Activated T-helper 2 cell treated with anti-CD3 and anti-CD28 coated beads, Interferon-gamma antibody, Interleukin-2, Interleukin-4, amounts not matched to agents 10 μg/mL and 5 μg/mL and 100 μg/mL, durations not matched to agents 14 hours and 24 hours and 36 hours (primary cell): Measurements from ENCODE around the gene DTNB. TPM values are rescaled to one million over a fixed set of nuclear protein-coding genes. Genes with fewer than 3 reads are reported as not detected.

ENCODE experiments used
- DNase-seq: peaks from one replicate; pipeline ENCODE4 v3.0.0; 2021; ENCODE audit warnings: low spot score
- H3K27ac Mint-ChIP-seq: one replicate; pipeline ENCODE4 v1.8.0; 2021; ENCODE audit warnings: mixed read lengths
- H3K27me3 Mint-ChIP-seq: one replicate; pipeline ENCODE4 v1.8.0; 2021; ENCODE audit warnings: low read depth, mixed read lengths
- H3K36me3 Mint-ChIP-seq: one replicate; pipeline ENCODE4 v1.8.0; 2021; ENCODE audit warnings: low read depth, mixed read lengths
- H3K4me1 Mint-ChIP-seq: one replicate; pipeline ENCODE4 v1.8.0; 2021; ENCODE audit warnings: low read depth, mixed read lengths
- H3K4me3 Mint-ChIP-seq: one replicate; pipeline ENCODE4 v1.8.0; 2021; ENCODE audit warnings: low read depth, mild to moderate bottlenecking, moderate library complexity, mixed read lengths
- H3K9me3 Mint-ChIP-seq: one replicate; pipeline ENCODE4 v1.8.0; 2021; ENCODE audit warnings: mixed read lengths
- intact Hi-C: fragments of 100-400 bp; cut with micrococcal nuclease; formaldehyde crosslinking; loops from one replicate; pipeline ENCODE4 v1.15.1; 2023
- total RNA-seq: library from RNA; stranded (reverse); gene quantifications from 2 replicates; pipeline ENCODE4 v1.2.3, GENCODE V29; 2022

Gene DTNB
- total RNA-seq, 1 donor from 2014 or later: 33.9 TPM

DNA sequence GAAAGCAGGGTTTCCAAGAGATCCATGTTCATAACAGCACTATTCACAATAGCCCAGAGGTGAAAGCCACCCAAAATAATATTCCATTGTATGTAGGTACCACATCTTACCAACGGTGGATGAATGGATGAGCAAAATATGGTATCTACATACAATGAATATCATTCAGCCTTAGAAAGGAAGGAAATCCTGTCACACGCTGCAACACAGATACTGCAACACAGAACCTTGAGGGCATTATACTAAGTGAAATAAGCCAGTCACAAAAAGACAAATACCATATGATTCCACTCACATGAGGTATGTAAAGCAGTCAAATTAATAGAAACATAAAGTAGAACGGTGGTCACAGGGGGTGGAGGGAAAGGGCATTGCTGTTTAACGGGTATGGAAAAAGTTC lies 155.7 kb downstream of the DTNB start:
- Mint-ChIP-seq H3K4me1 (peaks cover 32% of the 10 kb centered on the region), H3K27ac (no peak overlapping the region)
- no peak for DNase-seq

DNA sequence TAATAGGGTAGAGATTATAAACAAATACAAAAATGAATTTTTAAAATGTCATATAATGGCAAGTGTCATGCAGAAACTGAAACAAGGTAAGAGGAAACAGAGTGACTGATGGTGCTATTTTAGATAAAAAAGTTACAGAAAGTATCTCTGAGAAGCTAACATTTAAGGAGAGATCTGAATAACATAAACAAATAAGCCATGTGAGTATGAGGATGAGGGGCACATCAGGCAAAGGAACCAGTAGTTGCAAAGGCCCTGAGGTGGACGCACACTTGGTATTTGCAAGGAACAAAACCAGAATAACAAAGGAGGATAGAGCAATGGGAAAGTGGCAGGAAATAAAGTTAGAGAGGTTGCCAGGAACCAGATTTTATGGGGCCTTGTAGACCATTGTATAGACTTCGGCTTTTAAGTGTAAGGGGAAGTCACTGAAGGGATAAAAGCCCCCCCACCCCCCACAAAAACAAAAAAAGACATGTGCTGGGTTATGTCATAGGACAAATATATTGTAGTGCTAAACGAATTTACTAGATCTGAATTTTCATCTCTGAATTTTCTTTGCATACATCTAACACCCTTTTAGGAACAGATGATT lies 159.2 kb downstream of the DTNB start:
- Mint-ChIP-seq H3K9me3 (no peaks in the 10 kb centered on the region), H3K27ac (peak overlapping the region; percentile 88), H3K27me3 (no peaks in the 10 kb centered on the region), H3K4me1 (peaks cover 27% of the 10 kb centered on the region), H3K36me3 (no peaks in the 10 kb centered on the region), H3K4me3 (peak overlapping the region; percentile 48)
- intact Hi-C loops: loop anchor here (10.0 kb wide), 1 partner anchor 59 kb away; no protein-coding TSS in a partner anchor
- DNase-seq: no peak

More for the DNA sequence above, 155.7 kb downstream of the DTNB start:
- Mint-ChIP-seq H3K27me3 (no peaks in the 10 kb centered on the region), H3K9me3 (no peaks in the 10 kb centered on the region), H3K4me3 (no peak overlapping the region), H3K36me3 (no peaks in the 10 kb centered on the region)
- intact Hi-C loops: loop anchor here (10.0 kb wide), 1 partner anchor 63 kb away; no protein-coding TSS in a partner anchor

DNA sequence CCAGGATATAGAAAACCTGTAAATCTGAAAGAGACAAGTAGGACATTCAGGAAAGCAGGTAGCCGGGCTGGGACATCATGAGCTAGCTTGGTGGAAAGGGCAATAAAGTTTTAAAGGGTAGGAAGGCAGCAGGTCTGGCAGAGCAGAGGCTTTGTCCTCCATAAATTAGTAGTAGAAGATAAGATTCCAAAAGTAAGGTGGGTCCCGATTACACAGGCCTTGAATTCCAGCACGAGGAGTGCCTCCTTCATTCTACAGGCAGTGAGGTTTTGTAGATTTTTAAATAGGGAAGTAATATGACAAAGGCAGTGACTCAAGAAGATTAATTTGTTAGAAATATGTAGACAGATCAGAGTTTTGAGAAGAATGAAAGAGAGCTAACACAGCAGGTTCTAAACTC lies 160.7 kb downstream of the DTNB start:
- H3K27me3 Mint-ChIP-seq: no peaks in the 10 kb centered on the region
- H3K36me3 Mint-ChIP-seq: no peaks in the 10 kb centered on the region
- peaks cover 24% of the 10 kb centered on the region for H3K4me1 Mint-ChIP-seq
- no peaks in the 10 kb centered on the region for H3K9me3 Mint-ChIP-seq
- H3K4me3 Mint-ChIP-seq: no peak overlapping the region
- H3K27ac Mint-ChIP-seq: no peak overlapping the region
- no peak for DNase-seq
- intact Hi-C loops: loop anchor here (10.0 kb wide), 1 partner anchor 58 kb away; no protein-coding TSS in a partner anchor

- no peak for DNase-seq
- Mint-ChIP-seq H3K4me1 (no peaks in the 10 kb centered on the region), H3K9me3 (no peaks in the 10 kb centered on the region), H3K4me3 (no peak overlapping the region), H3K27ac (no peak overlapping the region), H3K36me3 (no peaks in the 10 kb centered on the region), H3K27me3 (no peaks in the 10 kb centered on the region)
- intact Hi-C loops: no loop called here
These were observed 167.2 kb downstream of the DTNB start for GRCh38 chr2:25506226-25506625.

DNA sequence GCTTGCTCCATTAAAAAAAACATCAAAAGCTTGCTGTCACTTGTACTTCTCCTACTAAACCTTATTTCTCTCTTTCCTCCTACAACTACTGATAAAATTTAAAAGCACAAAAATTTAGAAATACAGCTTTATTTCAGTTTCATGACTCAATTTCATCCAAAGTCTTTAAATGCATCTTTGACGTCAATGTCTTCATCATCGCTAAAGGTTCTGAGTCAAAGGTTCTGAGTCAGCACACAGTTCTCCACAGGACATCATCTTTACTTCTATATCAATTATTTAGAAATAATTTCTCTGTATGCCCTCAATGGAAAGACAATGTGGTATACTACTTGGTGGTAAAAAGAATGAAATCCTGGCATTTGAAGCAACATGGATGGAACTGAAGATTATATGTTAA lies 167.8 kb downstream of the DTNB start:
- no peak overlapping the region for H3K4me3 Mint-ChIP-seq
- no peak for DNase-seq
- no peaks in the 10 kb centered on the region for H3K4me1 Mint-ChIP-seq
- H3K9me3 Mint-ChIP-seq: no peaks in the 10 kb centered on the region
- H3K27ac Mint-ChIP-seq: no peak overlapping the region
- H3K36me3 Mint-ChIP-seq: no peaks in the 10 kb centered on the region
- intact Hi-C loops: no loop called here
- H3K27me3 Mint-ChIP-seq: no peaks in the 10 kb centered on the region

GRCh38 chr2:25505182-25505581 lies 168.2 kb downstream of the DTNB start:
- Mint-ChIP-seq H3K9me3 (no peaks in the 10 kb centered on the region), H3K4me1 (no peaks in the 10 kb centered on the region), H3K27me3 (no peaks in the 10 kb centered on the region), H3K4me3 (no peak overlapping the region), H3K36me3 (no peaks in the 10 kb centered on the region), H3K27ac (no peak overlapping the region)
- intact Hi-C loops: no loop called here
- no peak for DNase-seq

- no peak for DNase-seq
These were observed 169.1 kb downstream of the DTNB start for GRCh38 chr2:25504266-25504665.

DNA sequence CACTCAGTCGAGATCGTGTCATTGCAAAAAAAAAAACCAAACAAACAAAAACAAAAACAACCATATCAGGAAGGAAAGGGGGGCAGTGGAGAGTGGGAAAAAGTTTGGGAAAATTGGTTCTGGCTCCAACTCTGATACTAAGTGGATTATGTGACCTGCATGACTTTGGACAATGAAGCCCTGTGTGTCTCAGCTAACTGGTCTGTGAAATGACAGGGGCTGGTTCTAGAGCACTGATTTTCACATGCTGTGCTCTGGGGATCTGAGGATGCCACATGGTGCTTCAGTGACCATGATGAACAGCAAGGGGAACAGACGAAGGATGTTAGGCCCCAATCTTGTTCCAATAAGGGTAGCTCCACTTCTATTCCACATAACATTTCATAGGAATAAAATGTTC lies 174.2 kb downstream of the DTNB start:
- H3K27ac Mint-ChIP-seq: no peak overlapping the region
- no peaks in the 10 kb centered on the region for H3K27me3 Mint-ChIP-seq
- H3K9me3 Mint-ChIP-seq: no peaks in the 10 kb centered on the region
- H3K4me3 Mint-ChIP-seq: no peak overlapping the region
- intact Hi-C loops: no loop called here
- no peak for DNase-seq
- H3K4me1 Mint-ChIP-seq: peaks cover 6% of the 10 kb centered on the region
- H3K36me3 Mint-ChIP-seq: no peaks in the 10 kb centered on the region

More at GRCh38 chr2:25504266-25504665, 169.1 kb downstream of the DTNB start:
- Mint-ChIP-seq H3K27ac (no peak overlapping the region), H3K4me3 (no peak overlapping the region), H3K9me3 (no peaks in the 10 kb centered on the region), H3K4me1 (no peaks in the 10 kb centered on the region), H3K27me3 (no peaks in the 10 kb centered on the region), H3K36me3 (no peaks in the 10 kb centered on the region)
- intact Hi-C loops: no loop called here

DNA sequence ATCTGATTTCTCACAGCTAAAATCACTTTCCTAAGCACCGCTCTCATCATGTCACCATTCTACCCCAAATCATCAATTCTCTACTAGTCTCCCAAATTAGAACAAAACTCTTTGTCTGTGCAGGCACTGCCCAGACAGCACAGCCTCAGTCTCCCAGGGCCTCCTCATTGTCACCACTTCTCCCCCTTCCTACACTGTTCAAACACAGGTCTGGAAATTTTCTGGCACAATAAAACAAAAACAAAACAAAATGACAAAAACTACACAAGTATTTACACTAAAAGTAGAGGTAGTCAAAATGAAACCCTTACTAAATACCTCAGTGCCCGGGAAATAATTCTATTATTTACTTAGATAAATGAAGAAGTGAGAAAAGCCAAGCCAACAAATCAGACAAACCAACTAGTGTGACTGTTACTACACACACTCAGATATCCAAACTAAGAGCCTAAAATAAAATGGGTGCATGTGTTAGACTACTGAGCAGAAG lies 175.4 kb downstream of the DTNB start:
- no peak for DNase-seq
- no peaks in the 10 kb centered on the region for H3K27me3 Mint-ChIP-seq
- H3K4me1 Mint-ChIP-seq: peaks cover 9% of the 10 kb centered on the region
- intact Hi-C loops: no loop called here
- H3K9me3 Mint-ChIP-seq: no peaks in the 10 kb centered on the region
- H3K27ac Mint-ChIP-seq: no peak overlapping the region
- H3K4me3 Mint-ChIP-seq: no peak overlapping the region
- H3K36me3 Mint-ChIP-seq: no peaks in the 10 kb centered on the region

GRCh38 chr2:25497229-25497917 lies 176.0 kb downstream of the DTNB start:
- H3K4me1 Mint-ChIP-seq: peaks cover 12% of the 10 kb centered on the region
- no peaks in the 10 kb centered on the region for H3K36me3 Mint-ChIP-seq
- H3K27me3 Mint-ChIP-seq: no peaks in the 10 kb centered on the region
- H3K9me3 Mint-ChIP-seq: no peaks in the 10 kb centered on the region
- intact Hi-C loops: no loop called here
- DNase-seq: no peak
- no peak overlapping the region for H3K27ac Mint-ChIP-seq
- H3K4me3 Mint-ChIP-seq: no peak overlapping the region

- H3K4me1 Mint-ChIP-seq: peaks cover 24% of the 10 kb centered on the region
- no peak for DNase-seq
- intact Hi-C loops: no loop called here
- H3K36me3 Mint-ChIP-seq: no peaks in the 10 kb centered on the region
- no peaks in the 10 kb centered on the region for H3K27me3 Mint-ChIP-seq
- H3K9me3 Mint-ChIP-seq: no peaks in the 10 kb centered on the region
- no peak overlapping the region for H3K4me3 Mint-ChIP-seq
- H3K27ac Mint-ChIP-seq: no peak overlapping the region
These were observed 178.8 kb downstream of the DTNB start for GRCh38 chr2:25494616-25495015.

DNA sequence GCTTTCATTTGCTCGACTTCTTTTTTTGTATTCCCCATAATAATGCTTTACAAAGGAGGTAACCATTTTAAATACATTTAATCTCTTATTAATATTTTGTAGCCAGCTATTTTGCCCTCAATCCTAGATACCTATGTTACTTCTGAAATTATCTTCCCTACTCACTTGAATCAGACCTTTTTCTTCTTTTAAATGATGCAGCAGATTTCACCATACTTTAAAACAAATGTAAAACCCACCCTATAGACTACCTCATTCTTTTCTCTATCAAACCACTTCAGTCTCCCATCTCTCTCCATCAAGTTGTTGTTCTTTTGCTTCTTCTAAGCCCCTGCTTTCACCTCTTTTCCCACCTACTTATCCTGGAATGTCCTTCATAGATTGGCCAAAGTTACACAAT lies 180.2 kb downstream of the DTNB start:
- H3K9me3 Mint-ChIP-seq: no peaks in the 10 kb centered on the region
- H3K4me1 Mint-ChIP-seq: peaks cover 23% of the 10 kb centered on the region
- intact Hi-C loops: no loop called here

DNA sequence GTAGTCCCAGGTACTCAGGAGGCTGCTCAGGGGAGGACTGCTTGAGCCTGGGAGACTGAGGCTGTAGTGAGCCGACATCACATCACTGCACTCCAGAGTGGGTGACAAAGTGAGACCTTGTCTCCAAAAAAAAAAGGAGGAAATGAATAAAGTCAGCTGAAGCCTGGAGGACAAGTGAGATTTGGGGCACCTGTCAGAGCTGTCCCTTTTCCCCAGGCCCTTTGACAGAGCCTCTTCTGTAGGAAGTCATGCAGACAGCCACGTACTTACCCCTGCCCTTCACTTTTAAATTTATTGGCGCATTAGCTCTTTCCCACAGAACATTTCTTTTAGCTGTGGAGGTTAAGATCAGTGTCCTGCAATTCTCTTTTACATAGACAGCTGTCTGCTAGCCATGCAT lies 180.7 kb downstream of the DTNB start:
- intact Hi-C loops: no loop called here
- peaks cover 19% of the 10 kb centered on the region for H3K4me1 Mint-ChIP-seq
- no peak overlapping the region for H3K27ac Mint-ChIP-seq
- no peaks in the 10 kb centered on the region for H3K9me3 Mint-ChIP-seq
- no peak overlapping the region for H3K4me3 Mint-ChIP-seq
- no peak for DNase-seq
- no peaks in the 10 kb centered on the region for H3K27me3 Mint-ChIP-seq
- H3K36me3 Mint-ChIP-seq: peaks cover 4% of the 10 kb centered on the region

More for the DNA sequence above, 180.2 kb downstream of the DTNB start:
- H3K4me3 Mint-ChIP-seq: no peak overlapping the region
- no peak for DNase-seq
- H3K27me3 Mint-ChIP-seq: no peaks in the 10 kb centered on the region
- H3K27ac Mint-ChIP-seq: no peak overlapping the region
- peaks cover 2% of the 10 kb centered on the region for H3K36me3 Mint-ChIP-seq
